Upper lobe of left lung (tissue), 6 donors: ENCODE results near the gene DNAJB8. TPM values are rescaled to one million over a fixed set of nuclear protein-coding genes. Genes with fewer than 3 reads are reported as not detected.

Experiments used
- ATAC-seq, 2 donors: fragments of 200-7000 bp; cut with Tn5 transposase; one replicate each; pipeline ENCODE4 v1.9.1; 2022; ENCODE audit warnings: mild to moderate bottlenecking in 2 of 2, moderate library complexity in 2 of 2; ENCODE audit not compliant: low FRiP score in 2 of 2
- DNase-seq, 2 donors: peaks; one replicate each; pipeline ENCODE4 v3.0.0-alpha.2; 2019 to 2020
- H3K27ac ChIP-seq, 4 donors: fragments of 200-600 bp; sonication (generic); one replicate each; pipeline ENCODE4 v1.5.1; 2016 to 2019
- H3K27me3 ChIP-seq, 4 donors: fragments of 200-600 bp; sonication (generic); one replicate each; pipeline ENCODE4 v1.5.1; 2017 to 2019
- H3K36me3 ChIP-seq, 4 donors: fragments of 200-600 bp; sonication (generic); one replicate each; pipeline ENCODE4 v1.5.1; 2016 to 2019
- H3K4me1 ChIP-seq, 4 donors: fragments of 200-600 bp; sonication (generic); one replicate each; pipeline ENCODE4 v1.5.1; 2018 to 2019
- H3K4me3 ChIP-seq, 4 donors: fragments of 200-600 bp; sonication (generic); one replicate each; pipeline ENCODE4 v1.5.1; 2017 to 2019; ENCODE audit warnings: mild to moderate bottlenecking in 2 of 4, moderate library complexity in 1 of 4
- H3K9me3 ChIP-seq, 4 donors: fragments of 200-600 bp; sonication (generic); one replicate each; pipeline ENCODE4 v1.5.1; 2018 to 2019
- CTCF ChIP-seq, 6 experiments: fragments of 450-650 bp in 4 of 6; fragments of 200-600 bp in 2 of 6; sonication (generic) in 2 of 6; IDR thresholded peaks; one replicate each; pipeline ENCODE4 v1.5.1; 2016 to 2019; ENCODE audit warnings: antibody characterized with exemption in 6 of 6
- EP300 ChIP-seq, 4 donors: sonication (generic); formaldehyde crosslinking; IDR thresholded peaks; one replicate each; pipeline ENCODE4 v1.5.1; 2017; ENCODE audit warnings: antibody characterized with exemption in 4 of 4, control low read depth in 2 of 4
- POLR2A ChIP-seq, 4 donors: fragments of 450-650 bp; IDR thresholded peaks; one replicate each; pipeline ENCODE4 v1.5.1; 2016 to 2017; ENCODE audit warnings: antibody characterized with exemption in 4 of 4, mild to moderate bottlenecking in 2 of 4
- POLR2AphosphoS5 ChIP-seq, 2 donors: sonication (generic); formaldehyde crosslinking; IDR thresholded peaks; one replicate each; pipeline ENCODE4 v1.5.1; 2017; ENCODE audit warnings: antibody characterized with exemption in 2 of 2
- WGBS, 2 donors: methylation state at CpG; one replicate each; pipeline ENCODE4 v1.1.5; 2017 to 2018; 5-methylcytosine and 5-hydroxymethylcytosine counted together
- total RNA-seq, 6 donors: library from RNA; depleted of rRNA in 4 of 6; stranded (reverse); fragments of >200 nt in 4 of 6; gene quantifications; one replicate each; pipeline versions ENCODE4 v1.1.0 to v1.2.1, GENCODE V29; 2016 to 2021
- donor health status: DM: no; HTN: no; CAD: no; lungs with moderate emphysema.
- donor health status: DM: no; HTN: yes; CAD: no; lungs with severe emphysema.

The DNAJB8 gene
- total RNA-seq, 6 donors from 2014 or later, result not detected

GRCh38 chr3:128449111-128449638 is 17.5 kb downstream of the DNAJB8 start:
- no peak overlapping the region for H3K27ac ChIP-seq
- no peak for ATAC-seq
- WGBS, 2 donors, result 86 to 88% methylated on average over 6 of the region's 6 CpGs
- H3K4me1 ChIP-seq, result no peaks in the 10 kb centered on the region
- no peak for DNase-seq
- H3K27me3 ChIP-seq, result no peaks in the 10 kb centered on the region
- no peaks in the 10 kb centered on the region for H3K36me3 ChIP-seq
- no peak overlapping the region for H3K4me3 ChIP-seq
- H3K9me3 ChIP-seq, result no peaks in the 10 kb centered on the region
- TF ChIP-seq POLR2AphosphoS5 (IDR thresholded peaks at IDR 0.05) (no peak), EP300 (IDR thresholded peaks at IDR 0.05) (no peak), POLR2A (IDR thresholded peaks at IDR 0.05) (no peak), CTCF (IDR thresholded peaks at IDR 0.05) (no peak)

- H3K9me3 ChIP-seq, result no peaks in the 10 kb centered on the region
- no peak for DNase-seq
- TF ChIP-seq POLR2AphosphoS5 (IDR thresholded peaks at IDR 0.05) (no peak), EP300 (IDR thresholded peaks at IDR 0.05) (no peak), POLR2A (IDR thresholded peaks at IDR 0.05) (no peak)
- WGBS, 2 donors, result 62 to 64% methylated on average over 6 of the region's 6 CpGs
- no peaks in the 10 kb centered on the region for H3K36me3 ChIP-seq
- no peak for ATAC-seq
- H3K27ac ChIP-seq, result no peak overlapping the region
- H3K4me1 ChIP-seq, result no peaks in the 10 kb centered on the region
- no peaks in the 10 kb centered on the region for H3K27me3 ChIP-seq
- no peak overlapping the region for H3K4me3 ChIP-seq
These were observed 18.2 kb downstream of the DNAJB8 start for GRCh38 chr3:128448491-128448890.

- DNase-seq (no peak), ATAC-seq (no peak)
- no peak overlapping the region for H3K27ac ChIP-seq
- H3K9me3 ChIP-seq, result no peaks in the 10 kb centered on the region
- TF ChIP-seq POLR2AphosphoS5 (IDR thresholded peaks at IDR 0.05) (no peak), CTCF (IDR thresholded peaks at IDR 0.05) (no peak), EP300 (IDR thresholded peaks at IDR 0.05) (no peak), POLR2A (IDR thresholded peaks at IDR 0.05) (no peak)
- no peaks in the 10 kb centered on the region for H3K36me3 ChIP-seq
- 92 to 100% methylated on average over 2 to 3 of the region's 3 CpGs for WGBS, 2 donors
- no peaks in the 10 kb centered on the region for H3K4me1 ChIP-seq
- no peaks in the 10 kb centered on the region for H3K27me3 ChIP-seq
- H3K4me3 ChIP-seq, result no peak overlapping the region
These were observed 19.1 kb downstream of the DNAJB8 start for GRCh38 chr3:128447561-128448013.

- Histone ChIP-seq H3K27ac (no peak overlapping the region), H3K4me3 (no peak overlapping the region), H3K36me3 (no peaks in the 10 kb centered on the region), H3K27me3 (no peaks in the 10 kb centered on the region), H3K4me1 (no peaks in the 10 kb centered on the region), H3K9me3 (no peaks in the 10 kb centered on the region)
- no peak for ATAC-seq
- TF ChIP-seq POLR2A (IDR thresholded peaks at IDR 0.05), result no peak
- no peak for TF ChIP-seq POLR2AphosphoS5 (IDR thresholded peaks at IDR 0.05)
- TF ChIP-seq EP300 (IDR thresholded peaks at IDR 0.05), result no peak
- no peak for TF ChIP-seq CTCF (IDR thresholded peaks at IDR 0.05)
- no peak for DNase-seq
- WGBS, 2 donors, result 94 to 100% methylated on average over 1 of the region's 1 CpG
These were observed 19.9 kb downstream of the DNAJB8 start for GRCh38 chr3:128446821-128447220.

GRCh38 chr3:128445357-128445756 is 21.3 kb downstream of the DNAJB8 start:
- no peak for DNase-seq
- no peaks in the 10 kb centered on the region for H3K4me1 ChIP-seq
- no peak for ATAC-seq
- no peak overlapping the region for H3K4me3 ChIP-seq
- no peak overlapping the region for H3K27ac ChIP-seq
- H3K9me3 ChIP-seq, result no peaks in the 10 kb centered on the region
- TF ChIP-seq EP300 (IDR thresholded peaks at IDR 0.05), result no peak
- TF ChIP-seq POLR2A (IDR thresholded peaks at IDR 0.05), result no peak
- no peak for TF ChIP-seq CTCF (IDR thresholded peaks at IDR 0.05)
- no peak for TF ChIP-seq POLR2AphosphoS5 (IDR thresholded peaks at IDR 0.05)
- no peaks in the 10 kb centered on the region for H3K36me3 ChIP-seq
- no peaks in the 10 kb centered on the region for H3K27me3 ChIP-seq
- WGBS, 2 donors, result 81 to 89% methylated on average over 1 of the region's 1 CpG
